H9 (cell line): ENCODE results near the gene SLC22A16. TPM values are rescaled to one million over a fixed set of nuclear protein-coding genes. Genes with fewer than 3 reads are reported as not detected.

Experiments used
- DNase-seq: peaks from one replicate; pipeline ENCODE4 v3.0.0-alpha.2; 2017
- H2AFZ ChIP-seq: one replicate; pipeline ENCODE4 v1.6.1; 2013; ENCODE audit warnings: mild to moderate bottlenecking, low read length, control low read depth, moderate library complexity
- H2AK5ac ChIP-seq: 2 replicates; pipeline ENCODE4 v1.6.1; 2013; ENCODE audit warnings: low read length, control low read depth, mixed read lengths; ENCODE audit not compliant: insufficient read length
- H2BK120ac ChIP-seq: one replicate; pipeline ENCODE4 v1.6.1; 2013; ENCODE audit warnings: low read depth, mild to moderate bottlenecking, low read length, control low read depth, inconsistent platforms; ENCODE audit not compliant: poor library complexity, severe bottlenecking
- H2BK12ac ChIP-seq: 2 replicates; pipeline ENCODE4 v1.6.1; 2013; ENCODE audit warnings: low read length, control low read depth, mixed read lengths, low read depth; ENCODE audit not compliant: insufficient read length
- H2BK15ac ChIP-seq: 2 replicates; pipeline ENCODE4 v1.6.1; 2013; ENCODE audit warnings: low read depth, low read length, control low read depth
- H2BK20ac ChIP-seq: one replicate; pipeline ENCODE4 v1.6.1; 2013; ENCODE audit warnings: low read depth, mild to moderate bottlenecking, low read length, control low read depth, inconsistent platforms; ENCODE audit not compliant: poor library complexity, severe bottlenecking
- H2BK5ac ChIP-seq: 2 replicates; pipeline ENCODE4 v1.6.1; 2013; ENCODE audit warnings: low read length, control low read depth, mixed read lengths; ENCODE audit not compliant: insufficient read length
- H3K14ac ChIP-seq: 2 replicates; pipeline ENCODE4 v1.6.1; 2013; ENCODE audit warnings: low read length, control low read depth; ENCODE audit not compliant: insufficient read depth
- H3K18ac ChIP-seq: 2 replicates; pipeline ENCODE4 v1.6.1; 2013; ENCODE audit warnings: low read depth, mild to moderate bottlenecking, mixed read lengths, low read length, control low read depth; ENCODE audit not compliant: insufficient read length
- H3K23ac ChIP-seq: 2 replicates; pipeline ENCODE4 v1.6.1; 2013; ENCODE audit warnings: low read length, control low read depth, mixed read lengths, low read depth; ENCODE audit not compliant: insufficient read length
- H3K23me2 ChIP-seq: 2 replicates; pipeline ENCODE4 v1.6.1; 2013; ENCODE audit warnings: low read depth, mild to moderate bottlenecking, mixed read lengths, low read length, control low read depth; ENCODE audit not compliant: insufficient read length, poor library complexity, severe bottlenecking
- H3K27ac ChIP-seq: 2 replicates; pipeline ENCODE4 v1.5.1; 2013; ENCODE audit warnings: low read length, control low read depth, mixed read lengths, low read depth; ENCODE audit not compliant: insufficient read length
- H3K27me3 ChIP-seq: 2 replicates; pipeline ENCODE4 v1.6.1; 2013; ENCODE audit warnings: low read length, control low read depth, inconsistent platforms; ENCODE audit not compliant: insufficient read depth
- H3K4ac ChIP-seq: 2 replicates; pipeline ENCODE4 v1.6.1; 2013; ENCODE audit warnings: low read depth, mild to moderate bottlenecking, control low read depth, inconsistent platforms, low read length, moderate library complexity
- H3K4me1 ChIP-seq: 2 replicates; pipeline ENCODE4 v1.6.1; 2013; ENCODE audit warnings: low read length, control low read depth, inconsistent platforms; ENCODE audit not compliant: insufficient read depth
- H3K4me2 ChIP-seq: 2 replicates; pipeline ENCODE4 v1.6.1; 2013; ENCODE audit warnings: low read length, control low read depth, mixed read lengths; ENCODE audit not compliant: insufficient read length, insufficient read depth
- H3K56ac ChIP-seq: 2 replicates; pipeline ENCODE4 v1.6.1; 2013; ENCODE audit warnings: low read depth, mild to moderate bottlenecking, mixed read lengths, low read length, control low read depth; ENCODE audit not compliant: insufficient read length
- H3K79me1 ChIP-seq: 2 replicates; pipeline ENCODE4 v1.6.1; 2013; ENCODE audit warnings: low read depth, mild to moderate bottlenecking, moderate library complexity, low read length, control low read depth, inconsistent platforms; ENCODE audit not compliant: insufficient read depth, poor library complexity, severe bottlenecking
- H3K79me2 ChIP-seq: 2 replicates; pipeline ENCODE4 v1.6.1; 2013; ENCODE audit warnings: low read length, control low read depth, inconsistent platforms; ENCODE audit not compliant: insufficient read depth
- H3K9ac ChIP-seq: 2 replicates; pipeline ENCODE4 v1.6.1; 2013; ENCODE audit warnings: low read length, control low read depth, mixed read lengths; ENCODE audit not compliant: insufficient read length; ENCODE audit errors: extremely low read depth
- H3K9me3 ChIP-seq: one replicate; pipeline ENCODE4 v1.6.1; 2013; ENCODE audit warnings: low read depth, low read length, inconsistent platforms; ENCODE audit not compliant: control insufficient read depth
- H3T11ph ChIP-seq: one replicate; pipeline ENCODE4 v1.6.1; 2013; ENCODE audit warnings: mild to moderate bottlenecking, low read length, control low read depth, inconsistent platforms
- H4K20me1 ChIP-seq: one replicate; pipeline ENCODE4 v1.6.1; 2013; ENCODE audit not compliant: control insufficient read depth, insufficient read length, insufficient read depth
- H4K5ac ChIP-seq: 2 replicates; pipeline ENCODE4 v1.6.1; 2013; ENCODE audit warnings: low read depth, mild to moderate bottlenecking, mixed read lengths, low read length, control low read depth; ENCODE audit not compliant: insufficient read length
- H4K8ac ChIP-seq: replicated peaks from 2 replicates; pipeline ENCODE4 v1.6.1; 2013; ENCODE audit warnings: low read length, control low read depth, mixed read lengths, low read depth; ENCODE audit not compliant: insufficient read length
- H4K91ac ChIP-seq: 2 replicates; pipeline ENCODE4 v1.6.1; 2013; ENCODE audit warnings: low read depth, mild to moderate bottlenecking, moderate library complexity, mixed read lengths, low read length, control low read depth; ENCODE audit not compliant: insufficient read length
- H3K27ac Mint-ChIP-seq, 3 experiments: 2 replicates in 2 of 3; 3 replicates in 1 of 3; pipeline ENCODE4 v1.8.0; 2020 to 2021; ENCODE audit warnings: mixed read lengths in 3 of 3, mild to moderate bottlenecking in 1 of 3, moderate library complexity in 1 of 3
- H3K27me3 Mint-ChIP-seq: 2 replicates; pipeline ENCODE4 v1.8.0; 2021; ENCODE audit warnings: low read depth, mild to moderate bottlenecking, moderate library complexity, mixed read lengths
- H3K36me3 Mint-ChIP-seq, 3 experiments: 2 replicates in 2 of 3; 3 replicates in 1 of 3; pipeline ENCODE4 v1.8.0; 2020 to 2021; ENCODE audit warnings: low read depth in 3 of 3, mixed read lengths in 3 of 3; ENCODE audit not compliant: insufficient read depth in 1 of 3
- H3K4me1 Mint-ChIP-seq, 2 experiments: 2 replicates each; pipeline ENCODE4 v1.8.0; 2020; ENCODE audit warnings: mixed read lengths in 2 of 2
- H3K4me3 Mint-ChIP-seq, 2 experiments: 2 replicates in 1 of 2; 3 replicates in 1 of 2; pipeline ENCODE4 v1.8.0; 2020 to 2021; ENCODE audit warnings: mild to moderate bottlenecking in 2 of 2, mixed read lengths in 2 of 2, moderate library complexity in 1 of 2
- H3K9me3 Mint-ChIP-seq, 2 experiments: 2 replicates in 1 of 2; 3 replicates in 1 of 2; pipeline ENCODE4 v1.8.0; 2020; ENCODE audit warnings: mild to moderate bottlenecking in 2 of 2, mixed read lengths in 2 of 2, moderate library complexity in 1 of 2
- CTCF ChIP-seq: fragments of 200-600 bp; sonication (generic); conservative IDR thresholded peaks from 3 replicates; pipeline ENCODE4 v1.8.0; 2021; ENCODE audit warnings: antibody characterized with exemption, mild to moderate bottlenecking
- WGBS: extraction: QIAGEN DNeasy Blood & Tissue Kit; methylation state at CpG from one replicate; pipeline ENCODE4 v1.1.7; 2013; ENCODE audit warnings: missing lambda C conversion rate, low lambda C conversion rate, mixed read lengths; ENCODE audit not compliant: insufficient read length; ENCODE audit errors: extremely low coverage; 5-methylcytosine and 5-hydroxymethylcytosine counted together
- total RNA-seq: library from RNA; stranded (reverse); gene quantifications from 2 replicates; pipeline ENCODE4 v1.2.1, GENCODE V29; 2021

SLC22A16 gene
- total RNA-seq, 1 experiment from 2014 or later, result not detected

GRCh38 chr6:110387986-110388385 is 88.4 kb downstream of the SLC22A16 start:
- no peak overlapping the region for H2BK120ac ChIP-seq
- no peak overlapping the region for H3K18ac ChIP-seq
- Mint-ChIP-seq H3K9me3 (no peaks in the 10 kb centered on the region), H3K4me3 (no peak overlapping the region), H3K4me1 (peaks cover 20 to 29% of the 10 kb centered on the region in 2 experiments), H3K36me3 (no peaks in the 10 kb centered on the region), H3K27ac (no peak overlapping the region), H3K27me3 (no peaks in the 10 kb centered on the region)
- no peaks in the 10 kb centered on the region for H3K23me2 ChIP-seq
- H4K91ac ChIP-seq, result no peak overlapping the region
- no CpG with 5 or more reads among the region's 2 CpGs for WGBS
- no peaks in the 10 kb centered on the region for H3K27me3 ChIP-seq
- no peak overlapping the region for H2AK5ac ChIP-seq
- H2BK15ac ChIP-seq, result no peak overlapping the region
- H3K56ac ChIP-seq, result no peak overlapping the region
- no peak for DNase-seq
- no peak overlapping the region for H2BK12ac ChIP-seq
- H3K27ac ChIP-seq, result no peak overlapping the region
- no peaks in the 10 kb centered on the region; the same call in 1 of the 2 replicates for H3K4me1 ChIP-seq
- H2AFZ ChIP-seq, result no peak overlapping the region
- H3K9me3 ChIP-seq, result no peaks in the 10 kb centered on the region
- H2BK20ac ChIP-seq, result no peak overlapping the region
- no peaks in the 10 kb centered on the region for H4K20me1 ChIP-seq
- TF ChIP-seq CTCF, result no peak
- no peak overlapping the region for H3T11ph ChIP-seq
- no peak overlapping the region for H4K5ac ChIP-seq
- H3K9ac ChIP-seq, result no peak overlapping the region
- H4K8ac ChIP-seq, result no peak overlapping the region
- no peaks in the 10 kb centered on the region for H3K79me1 ChIP-seq
- H3K4me2 ChIP-seq, result no peak overlapping the region
- no peak overlapping the region for H2BK5ac ChIP-seq
- no peak overlapping the region for H3K4ac ChIP-seq
- no peaks in the 10 kb centered on the region for H3K79me2 ChIP-seq
- H3K23ac ChIP-seq, result no peak overlapping the region
- H3K14ac ChIP-seq, result no peak overlapping the region
